VCaP (cell line): ENCODE measurements around the gene SUMO1.

Experiments used
- H3K27ac ChIP-seq: fragments of 450-650 bp; 2 replicates; pipeline ENCODE4 v1.5.1; 2017
- TF ChIP-seq, protein P1 (sequence below): fragments of 450-650 bp; conservative IDR thresholded peaks from 2 replicates; pipeline ENCODE4 v1.5.1; 2017; ENCODE audit warnings: mild to moderate bottlenecking, moderate library complexity

Gene SUMO1

DNA sequence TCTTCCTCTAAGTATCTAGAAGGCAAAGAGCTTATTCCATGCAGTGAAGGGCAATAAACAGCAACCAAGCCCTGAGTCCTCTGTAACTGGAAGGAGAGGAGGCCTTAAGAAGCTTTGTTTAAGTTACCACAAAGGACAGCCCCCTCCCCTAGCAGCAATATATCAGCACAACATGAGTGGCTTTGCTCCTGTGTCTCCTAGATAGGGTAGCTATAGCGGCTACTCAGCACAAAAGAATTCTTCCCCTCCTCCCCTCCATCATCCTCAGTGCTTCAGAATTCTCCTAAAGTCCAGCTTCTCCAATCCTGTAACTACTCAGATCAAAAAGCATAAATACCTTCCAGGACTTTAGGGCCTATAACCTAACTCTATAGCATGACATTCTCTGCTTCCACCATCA lies 16.5 kb downstream of the SUMO1 start:
- no peak overlapping the region for H3K27ac ChIP-seq
- TF ChIP-seq, protein P1, sequence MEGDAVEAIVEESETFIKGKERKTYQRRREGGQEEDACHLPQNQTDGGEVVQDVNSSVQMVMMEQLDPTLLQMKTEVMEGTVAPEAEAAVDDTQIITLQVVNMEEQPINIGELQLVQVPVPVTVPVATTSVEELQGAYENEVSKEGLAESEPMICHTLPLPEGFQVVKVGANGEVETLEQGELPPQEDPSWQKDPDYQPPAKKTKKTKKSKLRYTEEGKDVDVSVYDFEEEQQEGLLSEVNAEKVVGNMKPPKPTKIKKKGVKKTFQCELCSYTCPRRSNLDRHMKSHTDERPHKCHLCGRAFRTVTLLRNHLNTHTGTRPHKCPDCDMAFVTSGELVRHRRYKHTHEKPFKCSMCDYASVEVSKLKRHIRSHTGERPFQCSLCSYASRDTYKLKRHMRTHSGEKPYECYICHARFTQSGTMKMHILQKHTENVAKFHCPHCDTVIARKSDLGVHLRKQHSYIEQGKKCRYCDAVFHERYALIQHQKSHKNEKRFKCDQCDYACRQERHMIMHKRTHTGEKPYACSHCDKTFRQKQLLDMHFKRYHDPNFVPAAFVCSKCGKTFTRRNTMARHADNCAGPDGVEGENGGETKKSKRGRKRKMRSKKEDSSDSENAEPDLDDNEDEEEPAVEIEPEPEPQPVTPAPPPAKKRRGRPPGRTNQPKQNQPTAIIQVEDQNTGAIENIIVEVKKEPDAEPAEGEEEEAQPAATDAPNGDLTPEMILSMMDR: no peak

DNA sequence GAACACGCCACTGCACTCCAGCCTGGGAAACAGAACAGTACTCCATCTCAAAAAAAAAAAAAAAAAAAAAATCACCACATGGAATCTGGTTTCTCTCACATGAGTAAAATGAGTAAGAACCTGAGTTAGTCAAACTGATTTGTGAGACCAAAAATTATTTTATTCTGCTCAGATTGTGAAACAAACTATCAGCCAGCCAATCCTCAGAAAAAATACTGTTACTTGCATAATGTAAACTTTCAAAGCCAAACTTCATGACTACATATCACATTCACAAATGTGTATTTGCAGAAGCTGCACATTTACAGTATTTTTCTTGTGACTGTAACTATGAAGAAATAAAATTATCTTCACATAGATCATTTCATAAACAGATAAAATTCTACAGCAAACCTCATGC lies 23.2 kb downstream of the SUMO1 start:
- TF ChIP-seq, protein P1: no peak
- H3K27ac ChIP-seq: no peak overlapping the region

DNA sequence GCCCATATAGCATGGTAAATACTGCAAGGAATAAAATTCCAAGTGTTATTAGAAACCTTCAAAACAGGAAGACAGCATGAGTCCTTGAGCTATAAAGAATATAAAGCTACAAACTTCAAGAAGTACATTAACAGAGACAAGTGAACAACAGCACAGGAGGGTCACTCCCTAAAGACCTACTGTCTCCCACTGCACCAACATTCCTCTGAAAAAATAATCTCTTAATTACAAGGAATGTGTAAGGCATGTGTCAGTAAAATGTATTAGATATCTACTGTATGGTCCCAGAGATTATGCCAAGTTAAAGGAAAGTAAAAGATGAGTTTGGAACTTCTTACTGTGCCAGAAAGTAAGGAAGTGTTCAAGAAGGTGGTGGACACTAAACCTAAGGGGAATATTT lies 29.9 kb downstream of the SUMO1 start:
- no peak overlapping the region for H3K27ac ChIP-seq
- TF ChIP-seq, protein P1: no peak

DNA sequence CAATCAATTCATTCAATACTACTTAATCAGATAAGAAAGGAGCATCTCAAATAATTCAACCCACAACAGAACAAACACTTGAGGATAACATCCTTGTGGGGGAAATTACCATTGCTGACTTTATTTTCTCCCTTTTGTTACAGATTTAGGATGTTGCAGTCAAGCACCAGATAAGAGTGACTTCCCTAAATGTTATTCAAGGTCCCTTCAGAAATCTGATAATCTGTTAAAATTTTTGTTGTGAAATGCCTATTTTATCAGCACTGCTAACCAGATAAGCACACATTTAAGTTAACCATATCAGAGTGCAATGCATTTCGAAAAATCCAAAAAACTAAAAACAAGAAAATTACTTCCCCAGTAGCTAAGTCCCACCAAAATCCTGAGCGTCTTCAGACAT lies 33.5 kb downstream of the SUMO1 start:
- no peak overlapping the region for H3K27ac ChIP-seq
- TF ChIP-seq, protein P1: no peak

DNA sequence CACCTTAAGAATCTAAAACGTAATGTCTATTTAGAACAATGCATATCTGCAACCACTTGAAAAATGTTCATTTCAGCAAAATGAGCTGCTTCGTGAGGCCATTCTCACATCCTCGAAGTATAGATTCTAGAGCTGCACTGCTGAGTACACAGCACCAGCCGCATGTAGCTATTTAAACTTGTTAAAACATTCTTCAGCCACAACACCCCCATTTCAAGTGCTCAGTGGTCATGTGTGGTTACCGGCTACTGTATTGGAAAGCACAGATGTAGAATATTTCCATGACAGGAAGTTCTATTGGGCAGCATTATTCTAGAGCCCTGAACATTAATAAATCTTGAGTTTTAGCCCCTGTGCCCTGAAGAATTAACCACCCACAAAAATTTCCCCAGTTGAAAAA lies 35.0 kb downstream of the SUMO1 start:
- no peak overlapping the region for H3K27ac ChIP-seq
- TF ChIP-seq, protein P1: no peak

DNA sequence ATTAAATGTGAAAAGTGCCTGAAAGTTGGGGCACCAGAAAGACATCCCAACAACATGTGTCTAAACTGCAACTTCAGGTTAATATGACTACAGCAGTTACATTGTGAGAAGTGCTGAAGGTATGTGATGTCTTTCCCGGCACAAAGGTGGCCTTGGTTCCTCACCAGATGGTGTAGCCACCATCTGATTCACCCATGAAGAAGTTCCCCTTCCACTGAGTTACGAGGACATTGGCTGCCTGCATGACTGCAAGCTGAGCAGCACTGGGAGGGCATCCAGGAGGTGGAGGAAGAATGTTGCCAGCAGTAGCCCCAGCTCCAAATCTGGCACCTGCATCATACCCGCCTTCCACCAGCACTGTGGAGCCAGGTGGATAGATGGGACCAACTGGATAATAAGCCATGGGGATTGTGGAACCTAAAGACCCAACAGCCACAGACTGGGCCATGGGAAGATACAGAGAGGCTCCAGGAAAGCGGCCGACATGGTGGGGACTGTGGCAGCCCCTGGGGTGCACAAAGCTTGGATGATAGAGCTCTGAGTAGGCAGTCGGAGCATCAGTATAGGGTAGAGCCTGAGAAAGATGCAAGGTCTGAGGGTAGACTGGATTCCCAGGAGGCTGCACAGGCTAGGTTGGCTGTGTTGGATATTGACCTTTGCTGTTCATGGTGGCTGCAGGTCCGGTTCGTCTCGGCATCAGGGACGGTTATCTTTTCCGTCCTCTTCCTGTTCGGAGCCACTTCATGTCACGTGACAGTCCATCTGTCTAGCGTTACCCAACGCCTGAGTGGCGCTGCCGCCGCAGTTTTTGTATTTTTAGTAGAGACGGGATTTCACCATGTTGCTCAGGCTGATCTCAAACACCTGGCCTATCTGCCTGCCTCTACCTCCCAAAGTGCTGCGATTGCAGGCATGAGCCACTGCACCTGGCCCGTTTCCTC lies 36.9 kb downstream of the SUMO1 start:
- TF ChIP-seq, protein P1: no peak
- H3K27ac ChIP-seq: no peak overlapping the region

DNA sequence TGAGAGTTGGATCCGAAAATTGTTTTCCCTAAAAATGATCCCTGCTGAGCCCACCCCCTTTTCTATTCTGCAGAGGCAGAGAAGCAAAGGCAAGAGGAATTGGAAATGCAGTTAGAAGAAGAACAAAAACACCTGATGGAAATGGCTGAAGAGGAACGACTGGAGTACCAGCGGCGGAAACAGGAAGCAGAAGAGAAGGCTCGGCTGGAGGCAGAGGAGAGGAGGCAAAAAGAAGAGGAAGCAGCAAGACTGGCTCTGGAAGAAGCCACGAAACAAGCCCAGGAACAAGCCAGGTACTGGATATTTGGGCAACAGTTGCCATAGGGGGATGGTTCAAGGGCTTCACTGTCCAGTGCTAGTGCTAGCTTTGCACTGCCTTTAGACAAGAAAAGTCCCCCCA lies 41.7 kb downstream of the SUMO1 start:
- TF ChIP-seq, protein P1: no peak
- H3K27ac ChIP-seq: no peak overlapping the region
